Ramos (cell line): ENCODE measurements around the gene PRIMPOL.

Experiments used
- in situ Hi-C: fragments of 300-500 bp; cut with MboI; formaldehyde crosslinking; loops from one replicate; pipeline ENCODE4 v1.14.3; 2022; ENCODE audit warnings: low sequenced_read_pairs; ENCODE audit not compliant: unreplicated experiment

Gene PRIMPOL

DNA sequence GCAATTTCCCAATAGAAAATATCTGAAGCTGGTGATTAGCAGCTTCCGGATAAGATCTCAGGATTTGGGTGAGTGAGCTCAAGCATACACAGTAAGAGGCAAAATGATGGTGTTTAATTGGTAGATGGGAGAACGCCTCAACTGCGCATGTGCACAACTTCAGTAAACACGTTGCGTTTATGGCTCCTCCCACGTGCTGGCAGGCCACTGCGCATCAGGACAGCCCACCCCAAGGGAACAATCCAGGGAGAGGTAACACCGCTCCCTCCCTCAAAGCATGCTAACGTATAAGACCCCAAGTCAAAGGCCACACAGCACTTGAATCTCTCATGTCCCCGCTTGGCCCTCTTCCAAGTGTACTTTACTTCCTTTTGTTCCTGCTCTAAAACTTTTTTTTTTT is 94.7 kb downstream of the PRIMPOL start:
- in situ Hi-C loops: loop anchor here (10.0 kb wide), 1 partner anchor 241 kb away; no protein-coding TSS in a partner anchor
